Measurements from ENCODE around the gene TPSAB1. TPM values are rescaled to one million over a fixed set of nuclear protein-coding genes. Genes with fewer than 3 reads are reported as not detected.

The TPSAB1 gene
- total and polyA plus RNA-seq, 9 donors = 0.83 to 16.2 (median 8.3) TPM; not detected in 2

DNA sequence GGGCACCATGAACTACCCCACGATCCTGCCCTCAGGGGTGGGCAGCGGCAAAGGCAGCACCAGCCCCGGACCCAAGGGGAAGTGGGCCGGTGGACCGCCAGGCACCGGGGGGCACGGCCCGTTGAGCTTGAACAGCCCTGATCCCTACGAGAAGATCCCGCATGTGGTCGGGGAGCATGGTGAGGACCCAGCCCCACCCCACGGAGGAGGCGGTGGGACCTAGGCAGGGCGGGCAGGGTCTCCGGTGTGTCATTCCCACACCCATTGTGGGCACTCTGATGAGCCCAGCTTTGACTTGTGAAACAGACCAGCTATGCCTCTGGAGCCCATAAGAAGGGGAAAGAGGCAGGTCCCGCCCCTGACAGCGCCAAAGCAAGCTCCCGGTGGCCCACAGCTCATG is 38.2 kb upstream of the TPSAB1 start:
- Histone ChIP-seq H3K4me1 (ENCODE audit: insufficient read depth) (no peaks in the 10 kb centered on the region), H3K4me3 (no peak overlapping the region), H3K9me3 (no peaks in the 10 kb centered on the region), H3K27ac (no peak overlapping the region), H3K27me3 (no peaks in the 10 kb centered on the region), H3K36me3 (no peaks in the 10 kb centered on the region)
- intact Hi-C loops (cut with DNase I) = no loop called here
- DNase-seq = no peak
- 88 to 89% (median 88%) methylated on average over 18 of the region's 18 CpGs for WGBS, 3 donors
- TF ChIP-seq EP300 (IDR thresholded peaks at IDR 0.05) = no peak
- TF ChIP-seq POLR2A (IDR thresholded peaks at IDR 0.05) = no peak
- TF ChIP-seq, protein P1, sequence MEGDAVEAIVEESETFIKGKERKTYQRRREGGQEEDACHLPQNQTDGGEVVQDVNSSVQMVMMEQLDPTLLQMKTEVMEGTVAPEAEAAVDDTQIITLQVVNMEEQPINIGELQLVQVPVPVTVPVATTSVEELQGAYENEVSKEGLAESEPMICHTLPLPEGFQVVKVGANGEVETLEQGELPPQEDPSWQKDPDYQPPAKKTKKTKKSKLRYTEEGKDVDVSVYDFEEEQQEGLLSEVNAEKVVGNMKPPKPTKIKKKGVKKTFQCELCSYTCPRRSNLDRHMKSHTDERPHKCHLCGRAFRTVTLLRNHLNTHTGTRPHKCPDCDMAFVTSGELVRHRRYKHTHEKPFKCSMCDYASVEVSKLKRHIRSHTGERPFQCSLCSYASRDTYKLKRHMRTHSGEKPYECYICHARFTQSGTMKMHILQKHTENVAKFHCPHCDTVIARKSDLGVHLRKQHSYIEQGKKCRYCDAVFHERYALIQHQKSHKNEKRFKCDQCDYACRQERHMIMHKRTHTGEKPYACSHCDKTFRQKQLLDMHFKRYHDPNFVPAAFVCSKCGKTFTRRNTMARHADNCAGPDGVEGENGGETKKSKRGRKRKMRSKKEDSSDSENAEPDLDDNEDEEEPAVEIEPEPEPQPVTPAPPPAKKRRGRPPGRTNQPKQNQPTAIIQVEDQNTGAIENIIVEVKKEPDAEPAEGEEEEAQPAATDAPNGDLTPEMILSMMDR (IDR thresholded peaks at IDR 0.05) = no peak

DNA sequence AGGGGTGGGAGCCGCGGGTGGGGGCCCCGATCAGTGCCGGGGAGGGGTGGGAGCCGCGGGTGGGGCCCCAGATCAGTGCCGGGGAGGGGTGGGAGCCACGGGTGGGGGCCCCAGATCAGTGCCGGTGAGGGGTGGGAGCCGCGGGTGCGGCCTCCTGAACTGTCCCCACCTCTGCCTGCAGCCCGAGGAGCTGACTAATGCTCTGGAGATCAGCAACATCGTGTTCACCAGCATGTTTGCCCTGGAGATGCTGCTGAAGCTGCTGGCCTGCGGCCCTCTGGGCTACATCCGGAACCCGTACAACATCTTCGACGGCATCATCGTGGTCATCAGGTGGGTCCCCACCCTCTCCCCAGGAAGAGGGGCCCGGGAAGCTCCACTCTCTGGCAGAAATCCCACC is 35.6 kb upstream of the TPSAB1 start:
- no peak overlapping the region for H3K27ac ChIP-seq
- H3K27me3 ChIP-seq = no peaks in the 10 kb centered on the region
- DNase-seq = no peak
- intact Hi-C loops (cut with DNase I) = no loop called here
- TF ChIP-seq POLR2A (IDR thresholded peaks at IDR 0.05) (no peak), EP300 (IDR thresholded peaks at IDR 0.05) (no peak)
- TF ChIP-seq, protein P1 (IDR thresholded peaks at IDR 0.05) = no peak
- 74 to 83% (median 77%) methylated on average over 11 to 17 of the region's 21 CpGs for WGBS, 3 donors
- no peak overlapping the region for H3K4me3 ChIP-seq
- H3K9me3 ChIP-seq = no peaks in the 10 kb centered on the region
- H3K36me3 ChIP-seq = no peaks in the 10 kb centered on the region
- H3K4me1 ChIP-seq (ENCODE audit: insufficient read depth) = no peaks in the 10 kb centered on the region

DNA sequence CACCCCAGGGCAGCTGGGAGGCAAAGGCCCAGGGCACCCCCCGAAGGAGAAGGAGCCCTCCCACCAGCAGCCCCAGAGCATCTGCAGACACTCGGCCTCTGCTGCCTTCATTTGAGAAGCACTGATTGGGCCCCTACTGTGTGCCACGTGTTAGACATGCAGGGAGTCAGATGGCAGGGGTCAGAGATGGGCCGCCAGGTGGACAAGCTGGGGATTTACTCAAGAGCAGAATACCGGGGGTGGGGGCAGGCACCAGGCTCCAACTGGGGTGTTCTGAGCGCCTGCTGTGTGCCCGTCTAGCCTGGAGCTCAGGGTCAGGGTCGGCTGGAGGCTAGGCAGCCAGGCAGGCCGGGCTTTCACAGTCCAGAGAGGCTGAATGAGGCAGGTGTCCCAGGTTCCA is 34.2 kb upstream of the TPSAB1 start:
- no peak for DNase-seq
- H3K27me3 ChIP-seq = no peaks in the 10 kb centered on the region
- TF ChIP-seq EP300 (IDR thresholded peaks at IDR 0.05) = no peak
- no peak for TF ChIP-seq POLR2A (IDR thresholded peaks at IDR 0.05)
- TF ChIP-seq, protein P1 (IDR thresholded peaks at IDR 0.05) = no peak
- intact Hi-C loops (cut with DNase I) = no loop called here
- no peak overlapping the region for H3K4me3 ChIP-seq
- 70 to 74% (median 72%) methylated on average over 7 to 9 of the region's 9 CpGs for WGBS, 3 donors
- no peak overlapping the region for H3K27ac ChIP-seq
- no peaks in the 10 kb centered on the region for H3K4me1 ChIP-seq (ENCODE audit: insufficient read depth)
- H3K36me3 ChIP-seq = no peaks in the 10 kb centered on the region
- H3K9me3 ChIP-seq = no peaks in the 10 kb centered on the region

DNA sequence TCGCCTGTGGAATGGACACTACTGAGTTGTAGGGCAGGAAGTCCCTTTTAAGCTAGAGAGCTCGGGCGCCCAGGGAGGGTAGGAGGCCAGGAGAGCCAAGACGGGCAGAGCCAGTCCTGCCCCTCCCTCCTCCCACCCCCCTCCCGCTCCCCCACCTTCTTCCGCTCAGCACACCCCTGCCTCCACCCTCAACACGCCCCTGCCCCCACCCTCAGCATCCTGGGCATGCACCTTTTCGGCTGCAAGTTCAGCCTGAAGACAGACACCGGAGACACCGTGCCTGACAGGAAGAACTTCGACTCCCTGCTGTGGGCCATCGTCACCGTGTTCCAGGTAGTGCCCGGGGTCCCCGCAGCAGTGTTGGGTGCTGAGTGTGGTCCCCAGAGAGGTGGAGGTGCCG is 33.7 kb upstream of the TPSAB1 start:
- TF ChIP-seq POLR2A (IDR thresholded peaks at IDR 0.05) (no peak), EP300 (IDR thresholded peaks at IDR 0.05) (no peak)
- TF ChIP-seq, protein P1 (IDR thresholded peaks at IDR 0.05) = no peak
- 86 to 87% (median 87%) methylated on average over 14 to 16 of the region's 16 CpGs for WGBS, 3 donors
- no peaks in the 10 kb centered on the region for H3K27me3 ChIP-seq
- no peak for DNase-seq
- H3K36me3 ChIP-seq = no peaks in the 10 kb centered on the region
- no peaks in the 10 kb centered on the region for H3K9me3 ChIP-seq
- no peaks in the 10 kb centered on the region for H3K4me1 ChIP-seq (ENCODE audit: insufficient read depth)
- no peak overlapping the region for H3K27ac ChIP-seq
- no peak overlapping the region for H3K4me3 ChIP-seq
- intact Hi-C loops (cut with DNase I) = no loop called here

Measured in ovary (tissue), 9 donors.